Measurements from ENCODE around the gene MYMX. TPM values are rescaled to one million over a fixed set of nuclear protein-coding genes. Genes with fewer than 3 reads are reported as not detected.

Gene MYMX
- total and polyA plus RNA-seq, 2 of the 13 experiments (the other 11 are each of a cell fraction or from before 2014, with no cell fraction given): not detected

GRCh38 chr6:44265007-44265721, 48.4 kb downstream of the MYMX start, which contains the start of gene NFKBIE (continued):
- TF ChIP-seq GRHL1 (CRISPR knock-in tag; conservative IDR thresholded peaks at IDR 0.05) (no peak), ATF2 (CRISPR knock-in tag; IDR thresholded peaks at IDR 0.05) (0 out of 2 replicates have a peak, but pooled peaks have one; percentile 12), MTERF4 (CRISPR knock-in tag; IDR thresholded peaks at IDR 0.05) (peak; percentile 62; the same call in 1 of the 2 replicates), PHF8 (CRISPR knock-in tag; IDR thresholded peaks at IDR 0.05) (peak; percentile 62), KLF6 (CRISPR knock-in tag; IDR thresholded peaks at IDR 0.05) (no peak; the same call in 1 of the 2 replicates), ETV6 (CRISPR knock-in tag; conservative IDR thresholded peaks at IDR 0.05) (no peak; the same call in 1 of the 2 replicates), NR0B2 (CRISPR knock-in tag; IDR thresholded peaks at IDR 0.05) (peak; percentile 61; the same call in 1 of the 2 replicates), EEA1 (CRISPR knock-in tag; IDR thresholded peaks at IDR 0.05; ENCODE audit: borderline replicate concordance) (no peak; the same call in 1 of the 2 replicates), ZNF296 (CRISPR knock-in tag; conservative IDR thresholded peaks at IDR 0.05) (peak; percentile 87), MBNL3 (CRISPR knock-in tag; conservative IDR thresholded peaks at IDR 0.05) (no peak), PREB (CRISPR knock-in tag; IDR thresholded peaks at IDR 0.05) (no peak), KAT8 (CRISPR knock-in tag; IDR thresholded peaks at IDR 0.05) (peak; percentile 52; the same call in 1 of the 2 replicates), DRAP1 (CRISPR knock-in tag; IDR thresholded peaks at IDR 0.05) (peak; percentile 83), IRF1 (CRISPR knock-in tag; IDR thresholded peaks at IDR 0.05; ENCODE audit: low read depth) (no peak), ZGPAT (CRISPR knock-in tag; IDR thresholded peaks at IDR 0.05) (peak; percentile 28; the same call in 1 of the 2 replicates), FUBP1 (CRISPR knock-in tag; IDR thresholded peaks at IDR 0.05; ENCODE audit: borderline replicate concordance) (peak; percentile 28; the same call in 1 of the 2 replicates)
